SK-N-SH treated with all-trans-retinoic acid at 6 μM for 48 hours (cell line): ENCODE measurements around the gene CEND1.

Source experiments
- ATAC-seq: fragments of 200-7000 bp; cut with Tn5 transposase; 3 replicates; pipeline ENCODE4 v1.9.1; 2020; ENCODE audit warnings: mild to moderate bottlenecking, moderate library complexity
- ARNTL ChIP-seq: fragments of 450-650 bp; formaldehyde crosslinking; IDR thresholded peaks from 2 replicates; pipeline ENCODE4 v1.5.0; 2020; ENCODE audit warnings: low read depth, mild to moderate bottlenecking, moderate library complexity, borderline replicate concordance
- BACH2 ChIP-seq: fragments of 250-450 bp; sonication (Bioruptor Pico); IDR thresholded peaks from 2 replicates; pipeline ENCODE4 v1.9.0; 2021; ENCODE audit warnings: mild to moderate bottlenecking, borderline replicate concordance
- CSDC2 ChIP-seq: fragments of 250-450 bp; sonication (Bioruptor Pico); IDR thresholded peaks from 2 replicates; pipeline ENCODE4 v1.5.0; 2020; ENCODE audit warnings: mild to moderate bottlenecking, moderate library complexity
- ESRRG ChIP-seq: fragments of 250-450 bp; sonication (Bioruptor Pico); IDR thresholded peaks from 2 replicates; pipeline ENCODE4 v1.6.1; 2021; ENCODE audit warnings: mild to moderate bottlenecking
- GLIS3 ChIP-seq: fragments of 250-450 bp; sonication (Bioruptor Pico); IDR thresholded peaks from 2 replicates; pipeline ENCODE4 v1.5.0; 2020; ENCODE audit warnings: mild to moderate bottlenecking, moderate library complexity
- ISL1 ChIP-seq: fragments of 250-450 bp; sonication (Bioruptor Pico); IDR thresholded peaks from 2 replicates; pipeline ENCODE4 v2.1.2; 2022; ENCODE audit warnings: mild to moderate bottlenecking, moderate library complexity
- OSR1 ChIP-seq: fragments of 250-450 bp; sonication (Bioruptor Pico); IDR thresholded peaks from 2 replicates; pipeline ENCODE4 v1.8.0; 2022; ENCODE audit warnings: moderate library complexity, mild to moderate bottlenecking, inconsistent platforms
- PPARA ChIP-seq: fragments of 250-450 bp; sonication (Bioruptor Pico); IDR thresholded peaks from 2 replicates; pipeline ENCODE4 v1.5.0; 2020; ENCODE audit warnings: mild to moderate bottlenecking, borderline replicate concordance
- RARB ChIP-seq: fragments of 250-450 bp; sonication (Bioruptor Pico); IDR thresholded peaks from 2 replicates; pipeline ENCODE4 v1.8.0; 2021; ENCODE audit warnings: mild to moderate bottlenecking, moderate library complexity
- TOX ChIP-seq: fragments of 250-450 bp; sonication (Bioruptor Pico); IDR thresholded peaks from 2 replicates; pipeline ENCODE4 v1.8.0; 2021; ENCODE audit warnings: mild to moderate bottlenecking, moderate library complexity, borderline replicate concordance
- ZC3H10 ChIP-seq: fragments of 250-450 bp; sonication (Bioruptor Pico); IDR thresholded peaks from 2 replicates; pipeline ENCODE4 v1.5.1; 2021; ENCODE audit warnings: mild to moderate bottlenecking, moderate library complexity
- ZFP3 ChIP-seq: fragments of 250-450 bp; sonication (Bioruptor Pico); IDR thresholded peaks from 2 replicates; pipeline ENCODE4 v1.5.0; 2020; ENCODE audit warnings: mild to moderate bottlenecking, moderate library complexity
- ZFP30 ChIP-seq: fragments of 450-650 bp; formaldehyde crosslinking; IDR thresholded peaks from 2 replicates; pipeline ENCODE4 v1.5.0; 2022; ENCODE audit warnings: mild to moderate bottlenecking, moderate library complexity
- ZNF565 ChIP-seq: fragments of 450-650 bp; formaldehyde crosslinking; conservative IDR thresholded peaks from 2 replicates; pipeline ENCODE4 v1.5.0; 2020; ENCODE audit warnings: low read depth, mild to moderate bottlenecking, moderate library complexity
- ZNF70 ChIP-seq: fragments of 450-650 bp; formaldehyde crosslinking; IDR thresholded peaks from 2 replicates; pipeline ENCODE4 v1.5.0; 2020; ENCODE audit warnings: mild to moderate bottlenecking, moderate library complexity
- ZNF8 ChIP-seq: fragments of 450-650 bp; formaldehyde crosslinking; IDR thresholded peaks from 2 replicates; pipeline ENCODE4 v1.5.0; 2020; ENCODE audit warnings: mild to moderate bottlenecking, moderate library complexity
- TF ChIP-seq, protein P1 (sequence below): fragments of 250-450 bp; sonication (Bioruptor Pico); IDR thresholded peaks from 2 replicates; pipeline ENCODE4 v1.8.0; 2021; ENCODE audit warnings: low read depth, mild to moderate bottlenecking, moderate library complexity, borderline replicate concordance
- TF ChIP-seq, protein P2 (sequence below): fragments of 250-450 bp; sonication (Bioruptor Pico); IDR thresholded peaks from 2 replicates; pipeline ENCODE4 v1.5.1; 2020; ENCODE audit warnings: low read depth, mild to moderate bottlenecking, moderate library complexity
- TF ChIP-seq, protein P3 (sequence below): fragments of 250-450 bp; sonication (Bioruptor Pico); IDR thresholded peaks from 2 replicates; pipeline ENCODE4 v1.8.0; 2020; ENCODE audit warnings: mild to moderate bottlenecking, moderate library complexity, borderline replicate concordance
- TF ChIP-seq, protein P4 (sequence below): fragments of 250-450 bp; sonication (Bioruptor Pico); IDR thresholded peaks from 2 replicates; pipeline ENCODE4 v1.5.1; 2021; ENCODE audit warnings: mild to moderate bottlenecking, moderate library complexity

Gene CEND1

DNA sequence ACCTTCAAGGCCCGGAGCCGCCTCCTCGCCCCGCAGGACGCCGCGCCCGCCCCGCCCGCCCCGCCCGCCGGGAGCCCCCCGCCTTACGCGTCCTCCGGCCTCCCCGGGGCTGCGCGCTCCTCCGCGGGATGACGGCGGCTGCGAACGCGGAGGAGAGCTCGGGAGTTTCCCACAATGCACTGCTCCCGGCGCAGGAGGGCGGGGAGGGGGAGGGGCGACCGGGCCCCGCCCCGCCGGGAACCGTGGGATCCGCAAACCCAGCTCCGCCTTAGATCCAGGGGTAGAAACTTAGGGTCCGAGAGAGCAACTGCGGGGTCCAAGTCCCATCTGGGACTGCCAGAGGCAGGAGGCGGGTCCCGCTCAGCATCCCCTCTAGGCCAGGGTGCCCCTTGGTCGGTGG, at the start of gene CEND1:
CEND1 (minus strand) TSS at position 148 of the 400 bp plus-strand sequence. CDS start 1,514 bp downstream, outside the sequence.
- ATAC-seq: peak; percentile 43
- TF ChIP-seq RARB (CRISPR knock-in tag): no peak
- no peak for TF ChIP-seq OSR1 (CRISPR knock-in tag)
- TF ChIP-seq CSDC2 (CRISPR knock-in tag): no peak
- TF ChIP-seq ZC3H10: no peak
- no peak for TF ChIP-seq ARNTL (CRISPR knock-in tag)
- no peak for TF ChIP-seq ZFP3 (CRISPR knock-in tag)
- TF ChIP-seq ZFP30 (CRISPR knock-in tag): no peak
- TF ChIP-seq, protein P1, sequence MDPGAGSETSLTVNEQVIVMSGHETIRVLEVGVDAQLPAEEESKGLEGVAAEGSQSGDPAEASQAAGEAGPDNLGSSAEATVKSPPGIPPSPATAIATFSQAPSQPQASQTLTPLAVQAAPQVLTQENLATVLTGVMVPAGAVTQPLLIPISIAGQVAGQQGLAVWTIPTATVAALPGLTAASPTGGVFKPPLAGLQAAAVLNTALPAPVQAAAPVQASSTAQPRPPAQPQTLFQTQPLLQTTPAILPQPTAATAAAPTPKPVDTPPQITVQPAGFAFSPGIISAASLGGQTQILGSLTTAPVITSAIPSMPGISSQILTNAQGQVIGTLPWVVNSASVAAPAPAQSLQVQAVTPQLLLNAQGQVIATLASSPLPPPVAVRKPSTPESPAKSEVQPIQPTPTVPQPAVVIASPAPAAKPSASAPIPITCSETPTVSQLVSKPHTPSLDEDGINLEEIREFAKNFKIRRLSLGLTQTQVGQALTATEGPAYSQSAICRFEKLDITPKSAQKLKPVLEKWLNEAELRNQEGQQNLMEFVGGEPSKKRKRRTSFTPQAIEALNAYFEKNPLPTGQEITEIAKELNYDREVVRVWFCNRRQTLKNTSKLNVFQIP: no peak
- no peak for TF ChIP-seq GLIS3 (CRISPR knock-in tag)
- no peak for TF ChIP-seq TOX (CRISPR knock-in tag)
- TF ChIP-seq, protein P2, sequence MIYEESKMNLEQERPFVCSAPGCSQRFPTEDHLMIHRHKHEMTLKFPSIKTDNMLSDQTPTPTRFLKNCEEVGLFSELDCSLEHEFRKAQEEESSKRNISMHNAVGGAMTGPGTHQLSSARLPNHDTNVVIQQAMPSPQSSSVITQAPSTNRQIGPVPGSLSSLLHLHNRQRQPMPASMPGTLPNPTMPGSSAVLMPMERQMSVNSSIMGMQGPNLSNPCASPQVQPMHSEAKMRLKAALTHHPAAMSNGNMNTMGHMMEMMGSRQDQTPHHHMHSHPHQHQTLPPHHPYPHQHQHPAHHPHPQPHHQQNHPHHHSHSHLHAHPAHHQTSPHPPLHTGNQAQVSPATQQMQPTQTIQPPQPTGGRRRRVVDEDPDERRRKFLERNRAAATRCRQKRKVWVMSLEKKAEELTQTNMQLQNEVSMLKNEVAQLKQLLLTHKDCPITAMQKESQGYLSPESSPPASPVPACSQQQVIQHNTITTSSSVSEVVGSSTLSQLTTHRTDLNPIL (CRISPR knock-in tag): no peak
- no peak for TF ChIP-seq ESRRG (CRISPR knock-in tag)
- TF ChIP-seq, protein P3, sequence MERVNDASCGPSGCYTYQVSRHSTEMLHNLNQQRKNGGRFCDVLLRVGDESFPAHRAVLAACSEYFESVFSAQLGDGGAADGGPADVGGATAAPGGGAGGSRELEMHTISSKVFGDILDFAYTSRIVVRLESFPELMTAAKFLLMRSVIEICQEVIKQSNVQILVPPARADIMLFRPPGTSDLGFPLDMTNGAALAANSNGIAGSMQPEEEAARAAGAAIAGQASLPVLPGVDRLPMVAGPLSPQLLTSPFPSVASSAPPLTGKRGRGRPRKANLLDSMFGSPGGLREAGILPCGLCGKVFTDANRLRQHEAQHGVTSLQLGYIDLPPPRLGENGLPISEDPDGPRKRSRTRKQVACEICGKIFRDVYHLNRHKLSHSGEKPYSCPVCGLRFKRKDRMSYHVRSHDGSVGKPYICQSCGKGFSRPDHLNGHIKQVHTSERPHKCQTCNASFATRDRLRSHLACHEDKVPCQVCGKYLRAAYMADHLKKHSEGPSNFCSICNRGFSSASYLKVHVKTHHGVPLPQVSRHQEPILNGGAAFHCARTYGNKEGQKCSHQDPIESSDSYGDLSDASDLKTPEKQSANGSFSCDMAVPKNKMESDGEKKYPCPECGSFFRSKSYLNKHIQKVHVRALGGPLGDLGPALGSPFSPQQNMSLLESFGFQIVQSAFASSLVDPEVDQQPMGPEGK (CRISPR knock-in tag): no peak
- TF ChIP-seq, protein P4, sequence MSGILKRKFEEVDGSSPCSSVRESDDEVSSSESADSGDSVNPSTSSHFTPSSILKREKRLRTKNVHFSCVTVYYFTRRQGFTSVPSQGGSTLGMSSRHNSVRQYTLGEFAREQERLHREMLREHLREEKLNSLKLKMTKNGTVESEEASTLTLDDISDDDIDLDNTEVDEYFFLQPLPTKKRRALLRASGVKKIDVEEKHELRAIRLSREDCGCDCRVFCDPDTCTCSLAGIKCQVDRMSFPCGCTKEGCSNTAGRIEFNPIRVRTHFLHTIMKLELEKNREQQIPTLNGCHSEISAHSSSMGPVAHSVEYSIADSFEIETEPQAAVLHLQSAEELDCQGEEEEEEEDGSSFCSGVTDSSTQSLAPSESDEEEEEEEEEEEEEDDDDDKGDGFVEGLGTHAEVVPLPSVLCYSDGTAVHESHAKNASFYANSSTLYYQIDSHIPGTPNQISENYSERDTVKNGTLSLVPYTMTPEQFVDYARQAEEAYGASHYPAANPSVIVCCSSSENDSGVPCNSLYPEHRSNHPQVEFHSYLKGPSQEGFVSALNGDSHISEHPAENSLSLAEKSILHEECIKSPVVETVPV (CRISPR knock-in tag): no peak
- TF ChIP-seq ISL1 (CRISPR knock-in tag): no peak
- no peak for TF ChIP-seq PPARA (CRISPR knock-in tag)
- TF ChIP-seq, all 23 proteins: peak for 0

DNA sequence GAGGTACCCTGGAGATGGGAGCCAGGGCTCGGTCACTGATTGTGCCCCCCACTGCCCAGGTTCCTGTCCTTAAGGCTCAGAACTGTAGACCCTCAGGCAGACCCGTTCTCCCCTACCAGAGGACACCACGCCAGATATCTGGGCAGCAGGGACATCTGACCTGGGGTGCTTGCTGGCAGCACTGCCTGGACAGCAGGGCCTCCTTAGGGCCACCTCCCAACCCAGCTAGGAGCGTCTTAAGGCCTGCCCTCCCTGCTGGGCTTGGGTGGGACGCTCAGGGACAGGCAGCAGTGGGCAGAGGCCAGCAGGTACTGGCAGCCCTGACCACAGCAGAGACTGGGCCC, 49.4 kb upstream of the CEND1 start:
- ATAC-seq: no peak

DNA sequence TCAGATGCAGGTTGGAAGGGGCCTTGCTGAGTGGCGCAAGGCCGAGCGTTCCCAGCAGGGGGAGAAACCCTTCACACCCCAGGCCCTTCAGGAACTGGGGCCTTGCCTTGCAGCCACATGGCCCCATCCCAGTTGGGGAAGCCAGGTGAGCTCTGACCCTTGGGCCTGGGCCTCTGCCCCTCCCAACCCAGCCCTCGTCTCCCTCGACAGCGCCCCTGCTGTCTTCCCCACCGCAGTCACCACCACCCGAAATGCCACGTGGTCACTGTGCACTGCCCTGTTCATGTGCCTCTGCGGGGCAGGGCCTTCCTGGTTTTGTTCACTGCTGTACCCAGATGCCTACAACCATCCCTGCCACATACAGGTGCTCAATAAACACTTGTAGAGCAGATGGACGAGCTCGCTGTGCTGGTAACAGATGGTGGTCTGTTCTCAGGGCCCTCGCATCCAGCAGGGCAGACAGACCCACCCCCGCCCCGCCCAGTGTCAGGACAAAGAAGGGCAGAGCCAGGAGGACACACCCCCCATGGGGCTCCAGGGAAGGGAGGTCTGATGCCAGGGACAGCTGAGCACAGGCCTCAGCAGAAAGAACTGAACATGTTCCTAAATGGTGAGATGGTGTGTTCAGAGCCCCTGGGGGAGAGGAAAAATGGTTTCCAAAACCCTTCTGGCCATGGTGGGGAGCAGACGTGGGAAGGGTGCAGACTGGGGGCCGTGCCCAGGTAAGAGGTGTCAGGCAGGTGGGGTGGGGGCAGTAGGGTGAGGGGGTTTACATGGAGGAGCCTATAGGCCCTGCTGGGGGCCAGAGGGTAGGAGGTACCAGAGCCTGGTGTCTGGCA, 48.8 kb upstream of the CEND1 start:
- TF ChIP-seq BACH2 (CRISPR knock-in tag): no peak
- no peak for TF ChIP-seq ZNF8 (CRISPR knock-in tag)
- no peak for TF ChIP-seq TOX (CRISPR knock-in tag)
- TF ChIP-seq, protein P3 (CRISPR knock-in tag): no peak
- no peak for TF ChIP-seq ISL1 (CRISPR knock-in tag)
- TF ChIP-seq CSDC2 (CRISPR knock-in tag): no peak
- no peak for TF ChIP-seq ZNF70
- TF ChIP-seq, protein P4 (CRISPR knock-in tag): no peak
- TF ChIP-seq, protein P2 (CRISPR knock-in tag): no peak
- TF ChIP-seq ZNF565 (CRISPR knock-in tag): no peak
- TF ChIP-seq ESRRG (CRISPR knock-in tag): no peak
- TF ChIP-seq ZC3H10: no peak
- no peak for TF ChIP-seq OSR1 (CRISPR knock-in tag)
- ATAC-seq: 0 out of 3 replicates have a peak, but pooled peaks have one; percentile 4

More for the DNA sequence above, 49.4 kb upstream of the CEND1 start:
- TF ChIP-seq ZFP3 (CRISPR knock-in tag) (no peak), BACH2 (CRISPR knock-in tag) (no peak)
- TF ChIP-seq, protein P1: no peak
